CD8-positive, alpha-beta memory T cell (primary cell): Measurements from ENCODE around the gene KCNAB2. TPM values are rescaled to one million over a fixed set of nuclear protein-coding genes. Genes with fewer than 3 reads are reported as not detected.

Experiments
- CTCF ChIA-PET: fragments of 350-600 bp; sonication (Branson Sonifier 250); formaldehyde crosslinking; loops from one replicate; lab custom pipeline; 2021; ENCODE audit warnings: antibody characterized with exemption; lab: Charles Lee
- POLR2A ChIA-PET: fragments of 350-600 bp; sonication (Branson Sonifier 250); formaldehyde crosslinking; loops from one replicate; lab custom pipeline; 2021; ENCODE audit warnings: antibody characterized with exemption; lab: Charles Lee
- DNase-seq, 5 donors: peaks; one replicate each; pipeline versions ENCODE4 v3.0.0 to v3.0.0-alpha.2; 2020 to 2022; ENCODE audit warnings: mixed read lengths in 1 of 5
- H3K27ac ChIP-seq: one replicate; pipeline ENCODE4 v1.7.0; 2013; ENCODE audit warnings: low read depth, mild to moderate bottlenecking, low read length, moderate library complexity
- H3K27me3 ChIP-seq: 2 replicates; pipeline ENCODE4 v1.7.0; 2013; ENCODE audit warnings: low read length, mild to moderate bottlenecking; ENCODE audit not compliant: insufficient read depth, poor library complexity, severe bottlenecking
- H3K36me3 ChIP-seq: 2 replicates; pipeline ENCODE4 v1.7.0; 2013; ENCODE audit warnings: mild to moderate bottlenecking, low read length, moderate library complexity; ENCODE audit not compliant: insufficient read depth
- H3K4me1 ChIP-seq: 2 replicates; pipeline ENCODE4 v1.7.0; 2013; ENCODE audit warnings: mild to moderate bottlenecking, low read length, moderate library complexity; ENCODE audit not compliant: insufficient read depth
- H3K4me3 ChIP-seq: 2 replicates; pipeline ENCODE4 v1.7.0; 2013; ENCODE audit warnings: mild to moderate bottlenecking, low read length
- H3K9me3 ChIP-seq: 2 replicates; pipeline ENCODE4 v1.7.0; 2013; ENCODE audit warnings: mild to moderate bottlenecking, low read length
- H3K27ac Mint-ChIP-seq, 8 donors: one replicate each; pipeline ENCODE4 v1.8.0; 2020 to 2021; ENCODE audit warnings: mixed read lengths in 8 of 8, mild to moderate bottlenecking in 6 of 8, inconsistent platforms in 3 of 8, moderate library complexity in 3 of 8
- H3K27me3 Mint-ChIP-seq, 2 donors: one replicate each; pipeline ENCODE4 v1.8.0; 2020 to 2021; ENCODE audit warnings: mixed read lengths in 2 of 2, mild to moderate bottlenecking in 1 of 2, moderate library complexity in 1 of 2
- H3K36me3 Mint-ChIP-seq, 3 donors: one replicate each; pipeline ENCODE4 v1.8.0; 2020 to 2021; ENCODE audit warnings: mixed read lengths in 3 of 3, inconsistent platforms in 1 of 3, mild to moderate bottlenecking in 1 of 3
- H3K4me1 Mint-ChIP-seq, 3 donors: one replicate each; pipeline ENCODE4 v1.8.0; 2020 to 2021; ENCODE audit warnings: mixed read lengths in 3 of 3, inconsistent platforms in 1 of 3, mild to moderate bottlenecking in 1 of 3
- H3K4me3 Mint-ChIP-seq, 7 donors: one replicate each; pipeline ENCODE4 v1.8.0; 2020 to 2021; ENCODE audit warnings: mixed read lengths in 7 of 7, mild to moderate bottlenecking in 6 of 7, moderate library complexity in 4 of 7, inconsistent platforms in 2 of 7
- H3K9me3 Mint-ChIP-seq, 5 donors: one replicate each; pipeline ENCODE4 v1.8.0; 2020 to 2022; ENCODE audit warnings: mixed read lengths in 5 of 5, mild to moderate bottlenecking in 3 of 5, moderate library complexity in 2 of 5, inconsistent platforms in 1 of 5
- polyA plus RNA-seq: library from polyadenylated mRNA; unstranded; fragments of 300-500 nt; fragmentation: Illumina TruSeq; gene quantifications from one replicate; pipeline ENCODE4 v1.2.3, GENCODE V29; 2021
- total RNA-seq, 2 experiments: library from RNA; stranded (reverse); gene quantifications; one replicate each; pipeline ENCODE4 v1.2.3, GENCODE V29; 2021

The KCNAB2 gene
- total and polyA plus RNA-seq, 3 experiments from 2014 or later: 52.6 to 171 (median 171) TPM

DNA sequence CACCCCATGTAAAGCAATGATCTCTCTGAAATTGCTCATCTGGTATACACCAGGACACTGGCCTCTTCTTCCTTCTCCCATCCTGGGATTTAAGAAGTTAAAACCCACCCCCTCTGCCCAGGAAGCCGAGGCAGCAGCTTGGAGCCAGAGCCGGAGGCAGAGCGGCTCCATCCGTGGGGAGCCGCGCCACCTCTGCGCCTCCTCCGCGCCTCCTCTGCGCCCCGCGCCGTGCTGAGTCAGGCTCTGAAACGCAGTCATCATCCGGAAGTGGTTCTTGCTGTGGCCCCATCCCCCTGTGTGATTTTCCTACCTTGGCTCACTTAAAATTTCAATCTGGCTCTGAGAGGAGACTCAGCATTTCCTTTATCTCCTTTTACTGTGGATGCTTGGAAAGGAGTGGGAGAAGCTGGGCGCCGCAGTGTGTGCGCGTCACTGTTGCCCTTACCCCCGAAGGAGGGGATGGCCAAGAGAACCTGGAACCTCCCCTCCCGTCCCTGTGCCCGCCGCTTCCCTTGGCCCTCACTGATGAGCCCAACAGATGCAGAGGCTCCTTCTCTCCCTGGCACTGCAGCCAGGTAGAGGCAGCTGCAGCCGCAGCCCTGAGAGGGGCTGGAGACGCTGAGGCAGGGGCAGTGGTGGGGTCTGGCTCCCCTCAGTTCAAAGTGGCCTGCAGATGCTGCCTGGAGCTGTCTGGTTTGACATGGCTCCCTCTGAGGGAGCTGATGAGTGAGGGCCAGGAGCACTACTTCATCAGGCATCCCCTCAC, 38.2 kb upstream of the KCNAB2 start:
- H3K9me3 Mint-ChIP-seq: no peaks in the 10 kb centered on the region
- peak overlapping the region in 5 of 8 donors; percentile 7 to 69 (median 27) for H3K27ac Mint-ChIP-seq
- Histone ChIP-seq H3K4me1 (peaks cover 4% of the 10 kb centered on the region), H3K4me3 (no peak overlapping the region), H3K36me3 (no peaks in the 10 kb centered on the region), H3K27me3 (no peaks in the 10 kb centered on the region), H3K27ac (no peak overlapping the region), H3K9me3 (no peaks in the 10 kb centered on the region)
- POLR2A ChIA-PET: interaction anchor here (1.0 kb wide), 1 partner anchor 19 kb away, joined by 3 read pairs; no protein-coding TSS in a partner anchor
- peaks cover 31 to 54% (median 42%) of the 10 kb centered on the region in 3 donors for H3K4me1 Mint-ChIP-seq
- peak in 1 of 5 donors; percentile 17 for DNase-seq
- H3K27me3 Mint-ChIP-seq: no peaks in the 10 kb centered on the region
- CTCF ChIA-PET: interaction anchor here (1.2 to 2.1 kb wide), 2 partner anchors 14 to 18 kb away, joined by 3 to 7 read pairs; partner anchors contain the start of gene NPHP4
- H3K4me3 Mint-ChIP-seq: peak overlapping the region in 3 of 7 donors; percentile 37 to 43 (median 41)
- peaks cover 0 to 19% (median 0%) of the 10 kb centered on the region in 3 donors for H3K36me3 Mint-ChIP-seq

DNA sequence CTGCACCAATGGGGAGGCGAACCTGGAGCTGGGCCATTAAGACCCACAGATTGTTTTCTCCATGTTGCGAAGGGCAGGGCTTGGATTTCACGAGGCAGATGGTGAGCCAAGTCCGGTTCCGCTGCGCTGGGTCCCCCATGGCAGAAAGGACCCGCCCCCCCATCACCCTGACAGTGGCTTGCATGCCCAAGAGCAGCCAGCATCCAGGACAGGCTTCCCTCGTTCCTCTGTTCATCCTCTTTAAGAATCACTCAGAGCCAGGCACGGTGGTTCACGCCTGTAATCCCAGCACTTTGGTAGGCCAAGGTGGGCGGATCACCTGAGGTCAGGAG, 37.6 kb upstream of the KCNAB2 start:
- Mint-ChIP-seq H3K27me3 (no peaks in the 10 kb centered on the region), H3K36me3 (peaks cover 0 to 19% (median 0%) of the 10 kb centered on the region in 3 donors), H3K4me1 (peaks cover 31 to 56% (median 45%) of the 10 kb centered on the region in 3 donors), H3K4me3 (no peak overlapping the region), H3K27ac (no peak overlapping the region), H3K9me3 (no peaks in the 10 kb centered on the region)
- Histone ChIP-seq H3K4me3 (no peak overlapping the region), H3K9me3 (no peaks in the 10 kb centered on the region), H3K27me3 (no peaks in the 10 kb centered on the region), H3K36me3 (no peaks in the 10 kb centered on the region), H3K4me1 (peaks cover 4% of the 10 kb centered on the region), H3K27ac (no peak overlapping the region)
- ChIA-PET POLR2A (no interaction called here), CTCF (interaction anchor here (1.2 to 2.1 kb wide), 2 partner anchors 15 to 17 kb away, joined by 3 to 7 read pairs; partner anchors contain the start of gene NPHP4)
- no peak for DNase-seq

DNA sequence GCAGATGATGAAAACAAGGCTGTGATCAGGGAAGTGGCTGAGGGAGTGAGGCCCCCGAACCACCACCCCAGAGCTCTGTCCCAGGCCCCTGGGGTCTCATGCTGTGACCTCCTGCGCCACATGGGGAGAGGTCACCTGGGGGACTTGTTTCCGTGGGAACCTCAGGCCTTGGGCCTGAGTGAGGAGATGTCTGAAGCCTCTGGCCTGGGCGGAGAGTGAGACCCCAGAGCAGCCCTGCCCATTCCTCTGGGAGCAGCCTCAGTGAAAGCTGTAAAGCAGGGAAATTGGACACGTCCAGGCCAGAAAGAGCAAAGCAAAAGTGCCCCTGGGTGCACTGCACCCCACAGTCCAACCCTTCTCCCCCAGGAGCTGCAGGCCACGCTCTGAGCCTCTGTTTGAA, 37.0 kb upstream of the KCNAB2 start:
- Mint-ChIP-seq H3K27me3 (no peaks in the 10 kb centered on the region), H3K36me3 (peaks cover 0 to 21% (median 0%) of the 10 kb centered on the region in 3 donors), H3K4me3 (no peak overlapping the region), H3K9me3 (no peaks in the 10 kb centered on the region), H3K4me1 (peaks cover 25 to 52% (median 42%) of the 10 kb centered on the region in 3 donors), H3K27ac (no peak overlapping the region)
- CTCF ChIA-PET: interaction anchor here (1.2 kb wide), 1 partner anchor 16 kb away, joined by 3 read pairs; no protein-coding TSS in a partner anchor
- Histone ChIP-seq H3K4me3 (no peak overlapping the region), H3K4me1 (peaks cover 4% of the 10 kb centered on the region), H3K27ac (no peak overlapping the region), H3K9me3 (no peaks in the 10 kb centered on the region), H3K27me3 (no peaks in the 10 kb centered on the region), H3K36me3 (no peaks in the 10 kb centered on the region)
- peak in 1 of 5 donors; percentile 20 for DNase-seq
- POLR2A ChIA-PET: no interaction called here

DNA sequence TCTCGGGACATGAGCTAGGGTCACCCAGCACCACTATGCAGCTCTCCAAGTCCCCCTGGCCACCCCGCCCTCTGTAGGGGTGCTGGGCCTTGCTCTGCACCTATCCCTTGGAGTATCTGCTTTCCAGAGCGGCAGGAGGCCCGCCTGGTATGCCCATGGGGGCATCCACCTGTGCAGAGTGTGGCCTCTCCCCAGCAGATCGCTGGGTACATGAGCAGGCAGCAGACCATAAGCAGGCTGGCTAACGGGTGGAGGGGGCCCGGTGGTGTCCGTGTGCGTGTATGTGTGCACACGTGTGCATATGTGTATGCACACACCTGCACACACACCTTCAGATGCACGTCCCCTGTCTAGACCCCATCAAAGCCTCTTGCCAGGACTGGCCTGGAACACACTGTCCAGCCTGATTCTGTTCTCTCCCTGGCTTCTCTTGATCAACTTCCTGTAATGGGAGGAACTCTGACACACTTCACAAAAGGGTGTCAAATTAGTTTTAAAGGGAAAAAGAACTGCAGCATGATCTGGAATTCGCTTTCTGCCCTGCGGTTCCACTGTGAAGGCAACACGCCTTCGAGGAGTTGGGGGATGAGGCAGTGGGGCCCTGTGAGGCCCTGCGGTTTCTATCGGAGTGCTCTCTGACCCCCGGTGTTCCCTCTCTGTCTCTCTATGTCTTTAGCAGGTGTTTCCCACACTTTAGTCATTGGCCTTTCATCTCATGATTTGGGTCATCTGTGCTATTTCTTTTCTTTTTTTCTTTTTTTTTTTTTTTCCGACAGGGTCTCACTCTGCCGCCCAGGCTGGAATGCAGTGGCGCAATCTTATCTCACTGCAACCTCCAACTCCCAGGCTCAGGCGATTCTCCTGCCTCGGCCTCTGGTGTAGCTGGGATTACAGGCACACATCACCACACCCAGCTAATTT, 36.3 kb upstream of the KCNAB2 start:
- H3K27me3 Mint-ChIP-seq: no peaks in the 10 kb centered on the region
- no peak overlapping the region for H3K27ac ChIP-seq
- H3K27me3 ChIP-seq: no peaks in the 10 kb centered on the region
- POLR2A ChIA-PET: no interaction called here
- CTCF ChIA-PET: interaction anchor here (1.2 kb wide), 1 partner anchor 16 kb away, joined by 3 read pairs; no protein-coding TSS in a partner anchor
- H3K9me3 Mint-ChIP-seq: no peaks in the 10 kb centered on the region
- H3K9me3 ChIP-seq: no peaks in the 10 kb centered on the region
- H3K36me3 Mint-ChIP-seq: peaks cover 0 to 21% (median 0%) of the 10 kb centered on the region in 3 donors
- H3K4me1 Mint-ChIP-seq: peaks cover 24 to 50% (median 39%) of the 10 kb centered on the region in 3 donors
- H3K27ac Mint-ChIP-seq: peak overlapping the region in 4 of 8 donors; percentile 17 to 60 (median 36)
- H3K4me3 Mint-ChIP-seq: no peak overlapping the region
- H3K4me1 ChIP-seq: peaks cover 4% of the 10 kb centered on the region
- no peak overlapping the region for H3K4me3 ChIP-seq
- no peaks in the 10 kb centered on the region for H3K36me3 ChIP-seq
- no peak for DNase-seq

DNA sequence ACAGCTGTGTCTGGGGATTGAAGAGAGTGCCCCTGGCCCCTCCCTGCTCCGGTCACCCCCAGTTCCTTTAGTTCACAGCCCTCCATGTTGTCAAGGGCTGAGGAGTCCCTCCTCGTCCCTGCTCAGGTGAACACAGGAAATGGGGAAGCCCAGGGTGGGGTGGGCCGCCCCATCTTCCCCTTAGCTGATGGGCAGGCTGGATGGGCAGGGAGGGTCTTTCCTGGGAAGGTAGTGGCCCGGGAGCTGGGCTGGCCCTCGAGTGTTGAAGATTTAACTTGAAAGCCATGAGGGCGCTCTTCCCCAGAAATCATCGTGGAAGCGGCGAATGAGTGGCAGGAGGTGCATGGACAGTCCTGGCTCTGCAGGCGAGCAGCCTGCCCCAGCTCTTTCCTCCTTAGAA, 35.1 kb upstream of the KCNAB2 start:
- Histone ChIP-seq H3K27ac (no peak overlapping the region), H3K27me3 (no peaks in the 10 kb centered on the region), H3K4me1 (peaks cover 4% of the 10 kb centered on the region), H3K36me3 (no peaks in the 10 kb centered on the region), H3K9me3 (no peaks in the 10 kb centered on the region), H3K4me3 (no peak overlapping the region)
- POLR2A ChIA-PET: no interaction called here
- Mint-ChIP-seq H3K4me3 (no peak overlapping the region), H3K27me3 (no peaks in the 10 kb centered on the region), H3K27ac (peak overlapping the region in 7 of 8 donors; percentile 7 to 84 (median 50)), H3K36me3 (peaks cover 0 to 24% (median 0%) of the 10 kb centered on the region in 3 donors), H3K9me3 (no peaks in the 10 kb centered on the region), H3K4me1 (peaks cover 21 to 46% (median 36%) of the 10 kb centered on the region in 3 donors)
- no peak for DNase-seq
- CTCF ChIA-PET: no interaction called here

DNA sequence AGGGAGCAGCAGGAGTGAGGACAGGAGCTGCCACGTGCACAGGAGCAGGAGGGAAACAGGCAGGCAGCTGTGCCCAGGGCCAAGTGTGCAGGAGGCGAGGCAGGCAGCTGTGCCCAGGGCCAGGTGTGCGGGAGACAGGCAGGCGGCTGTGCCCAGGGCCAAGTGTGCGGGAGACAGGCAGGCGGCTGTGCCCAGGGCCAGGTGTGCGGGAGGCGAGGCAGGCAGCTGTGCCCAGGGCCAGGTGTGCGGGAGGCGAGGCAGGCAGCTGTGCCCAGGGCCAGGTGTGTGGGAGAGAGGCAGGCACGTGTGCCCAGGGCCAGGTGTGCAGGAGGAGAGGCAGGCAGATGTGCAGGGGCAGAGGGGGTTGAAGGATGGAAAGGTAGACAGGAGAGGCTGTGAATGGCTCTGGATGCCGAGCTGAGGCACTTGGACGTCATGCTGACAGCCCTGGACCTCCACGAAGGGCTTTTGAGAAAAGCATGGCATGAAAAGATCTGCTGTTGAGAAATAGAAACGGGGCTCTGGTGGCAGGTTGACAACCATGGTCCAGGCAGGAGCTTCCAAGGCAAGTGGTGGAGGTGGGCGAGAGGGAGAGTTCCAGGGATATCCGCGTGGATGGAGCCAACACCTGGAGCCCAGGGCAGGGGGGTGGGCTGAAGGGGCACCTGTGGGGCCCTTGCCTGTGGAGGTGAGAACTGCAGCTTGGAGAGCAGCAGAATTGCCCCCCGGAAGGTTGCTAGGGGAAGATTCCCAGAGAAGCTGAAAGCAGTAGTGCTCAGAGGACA, 34.3 kb upstream of the KCNAB2 start:
- Histone ChIP-seq H3K27me3 (no peaks in the 10 kb centered on the region), H3K36me3 (no peaks in the 10 kb centered on the region), H3K4me1 (peaks cover 4% of the 10 kb centered on the region), H3K4me3 (no peak overlapping the region), H3K27ac (no peak overlapping the region), H3K9me3 (no peaks in the 10 kb centered on the region)
- POLR2A ChIA-PET: no interaction called here
- Mint-ChIP-seq H3K4me1 (peaks cover 21 to 45% (median 36%) of the 10 kb centered on the region in 3 donors), H3K27me3 (no peaks in the 10 kb centered on the region), H3K4me3 (peak overlapping the region in 2 of 7 donors; percentile 41 to 60), H3K27ac (peak overlapping the region; percentile 45 to 84 (median 75)), H3K36me3 (peaks cover 0 to 26% (median 0%) of the 10 kb centered on the region in 3 donors), H3K9me3 (no peaks in the 10 kb centered on the region)
- CTCF ChIA-PET: no interaction called here
- DNase-seq: no peak

DNA sequence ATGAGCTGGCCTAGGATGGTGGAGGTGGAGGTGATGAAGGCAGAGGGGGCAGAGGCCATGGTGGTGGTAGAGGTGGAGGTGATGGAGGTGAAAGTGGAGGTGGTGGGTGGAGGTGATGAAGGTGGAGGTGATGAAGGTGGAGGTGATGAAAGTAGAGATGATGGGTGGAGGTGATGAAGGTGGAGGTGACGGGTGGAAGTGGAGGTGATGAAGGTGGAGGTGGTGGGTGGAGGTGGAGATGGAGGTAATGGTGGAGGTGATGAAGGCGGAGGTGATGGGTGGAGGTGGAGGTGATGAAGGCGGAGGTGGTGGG, 33.8 kb upstream of the KCNAB2 start:
- Mint-ChIP-seq H3K4me1 (peaks cover 16 to 41% (median 34%) of the 10 kb centered on the region in 3 donors), H3K9me3 (no peaks in the 10 kb centered on the region), H3K27ac (peak overlapping the region in 6 of 8 donors; percentile 36 to 74 (median 51)), H3K4me3 (no peak overlapping the region), H3K36me3 (peaks cover 0 to 28% (median 0%) of the 10 kb centered on the region in 3 donors), H3K27me3 (no peaks in the 10 kb centered on the region)
- no peak overlapping the region for H3K27ac ChIP-seq
- DNase-seq: no peak
- CTCF ChIA-PET: no interaction called here
- H3K4me1 ChIP-seq: peaks cover 4% of the 10 kb centered on the region
- POLR2A ChIA-PET: no interaction called here
- no peaks in the 10 kb centered on the region for H3K9me3 ChIP-seq
- H3K27me3 ChIP-seq: no peaks in the 10 kb centered on the region
- H3K4me3 ChIP-seq: no peak overlapping the region
- H3K36me3 ChIP-seq: no peaks in the 10 kb centered on the region
